Keratinocyte (primary cell): Measurements from ENCODE around the gene ISOC2. TPM values are rescaled to one million over a fixed set of nuclear protein-coding genes. Genes with fewer than 3 reads are reported as not detected.

Source experiments
- DNase-seq: peaks from one replicate; pipeline ENCODE4 v3.0.0-alpha.2; 2011; ENCODE audit warnings: low read depth, missing footprints, low spot score
- FAIRE-seq: peaks from 2 replicates; lab custom pipeline; 2011; peaks lifted over from hg19 to GRCh38; lab: Jason Lieb, UNC
- H2AFZ ChIP-seq: 2 replicates; pipeline ENCODE4 v1.6.0; 2012; ENCODE audit warnings: low read length, control low read depth, inconsistent platforms; ENCODE audit not compliant: control insufficient read depth
- H3K27ac ChIP-seq: 2 replicates; pipeline ENCODE4 v1.5.1; 2011; ENCODE audit warnings: low read length; ENCODE audit not compliant: control insufficient read depth, insufficient read depth
- H3K27me3 ChIP-seq: 3 replicates; pipeline ENCODE4 v1.6.0; 2011; ENCODE audit warnings: low read length; ENCODE audit not compliant: control insufficient read depth, insufficient read depth; ENCODE audit errors: extremely low read depth
- H3K36me3 ChIP-seq, 2 experiments: 2 replicates in 1 of 2; 3 replicates in 1 of 2; pipeline ENCODE4 v1.5.1; 2011; ENCODE audit warnings: low read length in 2 of 2, mild to moderate bottlenecking in 1 of 2; ENCODE audit not compliant: control insufficient read depth in 2 of 2, insufficient read depth in 2 of 2; ENCODE audit errors: extremely low read depth in 1 of 2
- H3K4me1 ChIP-seq: 3 replicates; pipeline ENCODE4 v1.5.1; 2011; ENCODE audit warnings: low read length; ENCODE audit not compliant: control insufficient read depth, insufficient read depth; ENCODE audit errors: extremely low read depth
- H3K4me2 ChIP-seq: 3 replicates; pipeline ENCODE4 v1.6.0; 2011; ENCODE audit warnings: low read depth, low read length; ENCODE audit not compliant: control insufficient read depth, insufficient read depth; ENCODE audit errors: extremely low read depth
- H3K4me3 ChIP-seq, 3 experiments: fragments of 200-600 bp in 1 of 3; sonication (generic) in 1 of 3; 2 replicates in 2 of 3; 3 replicates in 1 of 3; pipeline ENCODE4 v1.5.1; 2011 to 2016; ENCODE audit warnings: low read length in 3 of 3, mild to moderate bottlenecking in 3 of 3, control low read depth in 2 of 3, inconsistent platforms in 1 of 3, low read depth in 1 of 3, mixed read lengths in 1 of 3, mixed run types in 1 of 3, moderate library complexity in 1 of 3; ENCODE audit not compliant: control insufficient read depth in 2 of 3, insufficient read depth in 2 of 3; ENCODE audit errors: extremely low read depth in 1 of 3
- H3K79me2 ChIP-seq: 2 replicates; pipeline ENCODE4 v1.6.0; 2012; ENCODE audit warnings: low read length; ENCODE audit not compliant: control insufficient read depth, insufficient read depth
- H3K9ac ChIP-seq: 3 replicates; pipeline ENCODE4 v1.6.0; 2011; ENCODE audit warnings: low read length; ENCODE audit not compliant: control insufficient read depth, insufficient read depth; ENCODE audit errors: extremely low read depth
- H3K9me1 ChIP-seq: 3 replicates; pipeline ENCODE4 v1.6.0; 2011; ENCODE audit warnings: low read length; ENCODE audit not compliant: control insufficient read depth, insufficient read depth; ENCODE audit errors: extremely low read depth
- H3K9me3 ChIP-seq: 2 replicates; pipeline ENCODE4 v1.5.1; 2012; ENCODE audit warnings: low read depth, low read length; ENCODE audit not compliant: control insufficient read depth
- H4K20me1 ChIP-seq: 3 replicates; pipeline ENCODE4 v1.6.0; 2011; ENCODE audit warnings: low read length; ENCODE audit not compliant: control insufficient read depth, insufficient read depth; ENCODE audit errors: extremely low read depth
- CTCF ChIP-seq, 3 experiments: IDR thresholded peaks in 1 of 3; conservative IDR thresholded peaks in 1 of 3; optimal IDR thresholded peaks in 1 of 3; 2 replicates in 2 of 3; 3 replicates in 1 of 3; pipeline versions ENCODE3 to v1.5.1; 2011; ENCODE audit warnings: low read length in 3 of 3, mild to moderate bottlenecking in 3 of 3, moderate library complexity in 2 of 3, control low read depth in 1 of 3, inconsistent platforms in 1 of 3; ENCODE audit not compliant: insufficient read depth in 2 of 3; ENCODE audit errors: extremely low read depth in 1 of 3
- EZH2 ChIP-seq: IDR thresholded peaks from one replicate; pipeline ENCODE4 v1.6.1; 2012; ENCODE audit warnings: inconsistent platforms, mild to moderate bottlenecking, low read length, moderate library complexity
- dilution Hi-C: fragments of 300-500 bp; cut with MboI; formaldehyde crosslinking; loops from one replicate; pipeline ENCODE4 v1.7.0; 2020; ENCODE audit warnings: low sequenced_read_pairs; ENCODE audit not compliant: extremely low pct_ligation_motif_present
- polyA plus RNA-seq, 5 experiments: library from polyadenylated mRNA; depleted of rRNA in 3 of 5; stranded (reverse) in 3 of 5; stranded (forward) in 1 of 5; unstranded in 1 of 5; fragments of >200 nt; gene quantifications; 1 replicate in 1 of 5; 2 replicates in 3 of 5; 3 replicates in 1 of 5; pipeline versions ENCODE4 v1.2.1 to v1.2.3, GENCODE V29; 2011 to 2012; ENCODE audit warnings: missing spikeins in 2 of 5, low read depth in 1 of 5, low replicate concordance in 1 of 5

Gene ISOC2
- polyA plus RNA-seq, 1 donor (not counting 4 experiments of a cell fraction or from before 2014, with no cell fraction given) = 24.5 TPM

DNA sequence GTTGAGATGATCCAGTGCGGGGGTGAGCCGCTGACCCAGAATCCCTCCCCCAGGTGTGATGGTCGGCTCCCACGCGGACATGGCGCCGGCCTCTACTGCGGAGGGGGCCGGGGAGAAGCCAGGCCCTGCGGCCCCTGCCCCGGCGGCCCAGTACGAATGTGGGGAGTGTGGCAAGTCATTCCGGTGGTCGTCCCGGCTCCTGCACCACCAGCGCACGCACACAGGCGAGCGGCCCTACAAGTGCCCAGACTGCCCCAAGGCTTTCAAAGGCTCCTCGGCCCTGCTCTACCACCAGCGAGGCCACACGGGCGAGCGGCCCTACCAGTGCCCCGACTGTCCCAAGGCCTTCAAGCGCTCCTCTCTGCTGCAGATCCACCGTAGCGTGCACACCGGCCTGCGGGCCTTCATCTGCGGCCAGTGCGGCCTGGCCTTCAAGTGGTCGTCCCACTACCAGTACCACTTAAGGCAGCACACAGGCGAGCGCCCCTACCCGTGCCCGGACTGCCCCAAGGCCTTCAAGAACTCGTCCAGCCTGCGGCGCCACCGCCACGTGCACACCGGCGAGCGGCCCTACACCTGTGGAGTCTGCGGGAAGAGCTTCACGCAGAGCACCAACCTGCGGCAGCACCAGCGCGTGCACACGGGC, 19.8 kb upstream of the ISOC2 start:
- dilution Hi-C loops = no loop called here
- Histone ChIP-seq H3K9me1 (no peaks in the 10 kb centered on the region), H3K27ac (no peak overlapping the region), H3K9me3 (no peaks in the 10 kb centered on the region), H3K4me1 (peaks cover 15% of the 10 kb centered on the region), H4K20me1 (no peaks in the 10 kb centered on the region), H3K4me2 (no peak overlapping the region), H3K9ac (no peak overlapping the region), H3K79me2 (peaks cover 22% of the 10 kb centered on the region), H3K36me3 (peaks cover 0 to 4% of the 10 kb centered on the region in 2 experiments), H2AFZ (no peak overlapping the region), H3K27me3 (no peaks in the 10 kb centered on the region), H3K4me3 (no peak overlapping the region)
- TF ChIP-seq CTCF (optimal IDR thresholded peaks at IDR 0.05 in 1 of 3, IDR thresholded peaks at IDR 0.05 in 1 of 3, conservative IDR thresholded peaks at IDR 0.05 in 1 of 3; ENCODE audit: extremely low read depth in 1 of 3, insufficient read depth in 2 of 3, low read length in 3 of 3) (no peak), EZH2 (no peak)
- DNase-seq (no peak), FAIRE-seq (no peak)

DNA sequence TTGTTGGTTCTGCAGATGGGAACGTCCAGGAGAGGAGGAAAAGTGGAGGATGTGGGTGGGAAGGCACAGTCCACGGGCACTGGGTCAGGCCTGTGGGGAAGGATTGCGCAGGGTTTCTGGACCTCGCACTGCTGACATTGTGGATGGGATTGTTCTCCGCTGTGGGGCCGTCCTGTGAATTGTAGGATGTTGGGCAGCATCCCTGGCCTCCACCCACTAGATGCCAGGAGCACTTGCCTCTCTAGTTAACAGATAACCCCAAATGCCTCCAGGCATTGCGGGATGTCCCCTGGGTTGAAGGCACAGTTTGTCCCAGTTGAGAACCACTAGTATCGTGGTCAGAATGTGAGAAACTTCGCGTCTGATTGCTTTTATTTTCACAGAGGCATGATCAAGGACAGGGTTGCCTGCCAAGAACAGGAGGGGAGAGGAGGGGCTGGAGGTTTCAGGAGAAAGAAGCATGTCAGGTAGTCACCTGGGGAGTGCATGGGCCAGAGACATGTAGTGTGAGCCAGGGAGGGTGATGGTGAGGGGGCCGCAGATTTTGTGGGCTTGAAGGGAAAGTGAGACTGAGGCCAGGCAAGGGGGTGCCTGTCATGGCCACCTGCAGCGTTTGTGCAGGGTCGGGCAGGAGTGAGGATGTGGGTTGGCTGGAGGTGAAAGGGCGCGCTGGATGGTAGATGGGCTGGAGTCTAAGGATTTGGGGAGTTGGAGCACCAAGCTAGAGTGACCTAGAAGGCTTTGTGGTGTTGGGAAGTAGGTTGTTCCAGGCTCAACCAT, 18.2 kb upstream of the ISOC2 start:
- Histone ChIP-seq H3K36me3 (no peaks in the 10 kb centered on the region), H3K4me3 (no peak overlapping the region), H3K27ac (no peak overlapping the region), H2AFZ (no peak overlapping the region), H3K79me2 (peaks cover 22% of the 10 kb centered on the region), H3K9me1 (no peaks in the 10 kb centered on the region), H3K4me2 (no peak overlapping the region), H3K27me3 (no peaks in the 10 kb centered on the region), H4K20me1 (no peaks in the 10 kb centered on the region), H3K4me1 (peaks cover 22% of the 10 kb centered on the region), H3K9ac (no peak overlapping the region), H3K9me3 (no peaks in the 10 kb centered on the region)
- dilution Hi-C loops = no loop called here
- TF ChIP-seq EZH2 = no peak
- TF ChIP-seq CTCF (optimal IDR thresholded peaks at IDR 0.05 in 1 of 3, IDR thresholded peaks at IDR 0.05 in 1 of 3, conservative IDR thresholded peaks at IDR 0.05 in 1 of 3; ENCODE audit: extremely low read depth in 1 of 3, insufficient read depth in 2 of 3, low read length in 3 of 3) = no peak
- FAIRE-seq = no peak
- DNase-seq = no peak
